ENCODE measurements around the gene GPN2. TPM values are rescaled to one million over a fixed set of nuclear protein-coding genes. Genes with fewer than 3 reads are reported as not detected.
A peak's percentile ranks its signal among the peaks of the same experiment; 100 is the strongest.

Gene GPN2
- total RNA-seq, 1 donor from 2014 or later: 6.8 TPM

DNA sequence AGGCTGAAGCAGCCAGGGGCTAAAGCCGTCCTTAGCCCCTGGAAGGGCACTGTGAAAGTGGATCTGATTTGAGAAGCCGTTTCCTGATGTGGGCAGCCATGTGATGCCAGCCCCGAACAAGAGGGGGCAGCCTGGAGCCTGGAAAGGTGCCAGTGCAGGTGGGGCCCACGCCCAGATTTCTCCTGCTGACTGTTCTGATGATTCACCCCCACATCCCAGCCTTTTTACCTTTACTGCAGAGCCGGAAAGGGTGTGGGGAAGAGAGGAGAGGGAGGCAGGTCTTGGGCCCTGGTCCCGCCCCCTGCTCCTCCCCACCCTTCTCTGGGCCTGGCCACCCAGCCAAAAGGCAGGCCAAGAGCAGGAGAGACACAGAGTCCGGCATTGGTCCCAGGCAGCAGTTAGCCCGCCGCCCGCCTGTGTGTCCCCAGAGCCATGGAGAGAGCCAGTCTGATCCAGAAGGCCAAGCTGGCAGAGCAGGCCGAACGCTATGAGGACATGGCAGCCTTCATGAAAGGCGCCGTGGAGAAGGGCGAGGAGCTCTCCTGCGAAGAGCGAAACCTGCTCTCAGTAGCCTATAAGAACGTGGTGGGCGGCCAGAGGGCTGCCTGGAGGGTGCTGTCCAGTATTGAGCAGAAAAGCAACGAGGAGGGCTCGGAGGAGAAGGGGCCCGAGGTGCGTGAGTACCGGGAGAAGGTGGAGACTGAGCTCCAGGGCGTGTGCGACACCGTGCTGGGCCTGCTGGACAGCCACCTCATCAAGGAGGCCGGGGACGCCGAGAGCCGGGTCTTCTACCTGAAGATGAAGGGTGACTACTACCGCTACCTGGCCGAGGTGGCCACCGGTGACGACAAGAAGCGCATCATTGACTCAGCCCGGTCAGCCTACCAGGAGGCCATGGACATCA is 27.1 kb downstream of the GPN2 start, which contains the start of gene SFN:
SFN (plus strand) TSS at position 369 of the 904 bp plus-strand sequence; CDS start at position 433, 64 bp downstream.
- no peaks in the 10 kb centered on the region for H3K9me3 ChIP-seq (ENCODE audit: low read depth)
- H3K79me2 ChIP-seq (ENCODE audit: low read depth): no peaks in the 10 kb centered on the region
- peak within 1 kb of the TSS; percentile 71 for H3K4me3 ChIP-seq
- H3F3A ChIP-seq (ENCODE audit: low read depth): peaks cover 27% of the 10 kb centered on the region
- peak; percentile 41 for DNase-seq (ENCODE audit: low spot score)
- no peaks in the 10 kb centered on the region for H4K20me1 ChIP-seq (ENCODE audit: low read depth)
- peaks cover 8% of the 10 kb centered on the region for H3K27me3 ChIP-seq
- H3K4me3 Mint-ChIP-seq: peak within 1 kb of the TSS; percentile 91
- peaks cover 10% of the 10 kb centered on the region for H3K27me3 Mint-ChIP-seq (ENCODE audit: insufficient read depth, low read depth)
- no peaks in the 10 kb centered on the region for H3K9me3 Mint-ChIP-seq
- H3K9ac ChIP-seq: no peak within 1 kb of the TSS
- peaks cover 18% of the 10 kb centered on the region for H3K4me1 Mint-ChIP-seq
- peak within 1 kb of the TSS; percentile 60 for H3K27ac Mint-ChIP-seq
- TF ChIP-seq, protein P1, sequence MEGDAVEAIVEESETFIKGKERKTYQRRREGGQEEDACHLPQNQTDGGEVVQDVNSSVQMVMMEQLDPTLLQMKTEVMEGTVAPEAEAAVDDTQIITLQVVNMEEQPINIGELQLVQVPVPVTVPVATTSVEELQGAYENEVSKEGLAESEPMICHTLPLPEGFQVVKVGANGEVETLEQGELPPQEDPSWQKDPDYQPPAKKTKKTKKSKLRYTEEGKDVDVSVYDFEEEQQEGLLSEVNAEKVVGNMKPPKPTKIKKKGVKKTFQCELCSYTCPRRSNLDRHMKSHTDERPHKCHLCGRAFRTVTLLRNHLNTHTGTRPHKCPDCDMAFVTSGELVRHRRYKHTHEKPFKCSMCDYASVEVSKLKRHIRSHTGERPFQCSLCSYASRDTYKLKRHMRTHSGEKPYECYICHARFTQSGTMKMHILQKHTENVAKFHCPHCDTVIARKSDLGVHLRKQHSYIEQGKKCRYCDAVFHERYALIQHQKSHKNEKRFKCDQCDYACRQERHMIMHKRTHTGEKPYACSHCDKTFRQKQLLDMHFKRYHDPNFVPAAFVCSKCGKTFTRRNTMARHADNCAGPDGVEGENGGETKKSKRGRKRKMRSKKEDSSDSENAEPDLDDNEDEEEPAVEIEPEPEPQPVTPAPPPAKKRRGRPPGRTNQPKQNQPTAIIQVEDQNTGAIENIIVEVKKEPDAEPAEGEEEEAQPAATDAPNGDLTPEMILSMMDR (IDR thresholded peaks at IDR 0.05): peak; percentile 55
- TF ChIP-seq EZH2 (IDR thresholded peaks at IDR 0.05): no peak
- peaks cover 35% of the 10 kb centered on the region for H3K4me1 ChIP-seq
- H3K4me2 ChIP-seq: peak within 1 kb of the TSS; percentile 99
- H3K36me3 ChIP-seq: no peaks in the 10 kb centered on the region
- H3K27ac ChIP-seq: peak within 1 kb of the TSS; percentile 55
- H2AFZ ChIP-seq (replicated peaks): no peak within 1 kb of the TSS
- no peaks in the 10 kb centered on the region for H3K36me3 Mint-ChIP-seq

DNA sequence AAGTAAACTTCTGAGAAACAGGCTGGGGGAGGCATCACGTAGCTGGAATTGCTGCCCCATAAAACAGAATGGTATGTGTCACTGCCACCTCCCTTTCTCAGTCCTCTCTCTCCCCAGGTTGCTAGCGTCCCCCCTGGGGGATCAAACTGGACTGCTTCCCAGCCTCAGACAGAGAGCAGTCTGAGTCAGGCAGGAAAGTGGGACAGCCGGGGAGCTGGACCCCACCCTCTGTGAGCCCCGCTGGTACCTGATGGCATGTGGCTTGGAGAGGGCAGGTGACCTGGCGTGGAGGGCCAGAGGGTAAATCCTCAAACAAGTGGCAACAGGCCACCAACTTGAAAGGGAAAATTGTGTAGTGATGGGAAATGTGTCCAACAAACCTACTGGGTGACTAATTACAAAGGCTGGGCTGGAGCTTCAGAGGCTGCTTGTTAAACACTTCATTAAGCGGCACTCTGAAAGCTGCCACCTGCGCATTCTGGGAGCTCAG is 28.1 kb downstream of the GPN2 start:
- no peak overlapping the region for H3K9ac ChIP-seq
- TF ChIP-seq, protein P1 (IDR thresholded peaks at IDR 0.05): no peak
- TF ChIP-seq EZH2phosphoT487 (IDR thresholded peaks at IDR 0.05) (no peak), EZH2 (IDR thresholded peaks at IDR 0.05) (no peak)
- H4K20me1 ChIP-seq (ENCODE audit: low read depth): no peaks in the 10 kb centered on the region
- H3K27ac ChIP-seq: peak overlapping the region; percentile 55
- no peaks in the 10 kb centered on the region for H3K36me3 ChIP-seq
- H3F3A ChIP-seq (ENCODE audit: low read depth): peaks cover 24% of the 10 kb centered on the region
- DNase-seq (ENCODE audit: low spot score): no peak
- Mint-ChIP-seq H3K4me3 (peak overlapping the region; percentile 48), H3K27me3 (ENCODE audit: insufficient read depth, low read depth) (peaks cover 10% of the 10 kb centered on the region), H3K9me3 (no peaks in the 10 kb centered on the region), H3K36me3 (peaks cover 2% of the 10 kb centered on the region), H3K27ac (peak overlapping the region; percentile 60), H3K4me1 (peaks cover 19% of the 10 kb centered on the region)
- H3K79me2 ChIP-seq (ENCODE audit: low read depth): no peaks in the 10 kb centered on the region
- H3K9me3 ChIP-seq (ENCODE audit: low read depth): no peaks in the 10 kb centered on the region
- H3K4me1 ChIP-seq: peaks cover 30% of the 10 kb centered on the region
- H3K4me3 ChIP-seq: no peak overlapping the region
- peak overlapping the region; percentile 19 for H3K4me2 ChIP-seq
- H2AFZ ChIP-seq (replicated peaks): no peak overlapping the region
- H3K27me3 ChIP-seq: peaks cover 8% of the 10 kb centered on the region

DNA sequence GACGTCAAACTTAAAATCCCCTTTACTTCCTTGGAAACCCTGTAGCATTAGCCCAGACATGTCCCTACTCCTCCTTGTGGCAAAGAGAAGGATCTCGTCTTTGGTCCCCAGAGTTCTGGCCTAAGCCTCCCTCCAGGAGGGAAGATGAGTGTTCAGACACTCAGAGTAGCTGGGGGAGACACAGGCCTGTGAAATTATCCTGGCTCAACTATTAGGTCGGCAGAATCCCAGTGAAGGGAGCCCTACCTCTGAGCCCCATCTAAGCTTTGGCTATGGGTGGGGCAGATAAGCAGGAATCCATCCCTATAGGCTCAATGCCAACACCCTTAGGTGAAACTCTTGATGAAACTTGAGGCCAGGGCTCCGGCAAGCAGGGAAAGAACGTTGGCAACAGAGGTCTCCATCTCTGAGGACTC is 28.8 kb downstream of the GPN2 start:
- H3K9me3 Mint-ChIP-seq: no peaks in the 10 kb centered on the region
- H3K36me3 Mint-ChIP-seq: peaks cover 2% of the 10 kb centered on the region
- H3K9me3 ChIP-seq (ENCODE audit: low read depth): no peaks in the 10 kb centered on the region
- peaks cover 8% of the 10 kb centered on the region for H3K27me3 ChIP-seq
- DNase-seq (ENCODE audit: low spot score): peak; percentile 35
- peaks cover 24% of the 10 kb centered on the region for H3F3A ChIP-seq (ENCODE audit: low read depth)
- no peaks in the 10 kb centered on the region for H4K20me1 ChIP-seq (ENCODE audit: low read depth)
- peak overlapping the region; percentile 35 for H3K27ac Mint-ChIP-seq
- no peaks in the 10 kb centered on the region for H3K36me3 ChIP-seq
- no peak overlapping the region for H3K4me2 ChIP-seq
- no peak overlapping the region for H3K4me3 Mint-ChIP-seq
- H3K4me1 Mint-ChIP-seq: peaks cover 21% of the 10 kb centered on the region
- no peak overlapping the region for H2AFZ ChIP-seq (replicated peaks)
- H3K4me3 ChIP-seq: no peak overlapping the region
- peaks cover 11% of the 10 kb centered on the region for H3K27me3 Mint-ChIP-seq (ENCODE audit: insufficient read depth, low read depth)
- TF ChIP-seq EZH2phosphoT487 (IDR thresholded peaks at IDR 0.05) (no peak), EZH2 (IDR thresholded peaks at IDR 0.05) (no peak)
- TF ChIP-seq, protein P1 (IDR thresholded peaks at IDR 0.05): peak; percentile 30
- H3K27ac ChIP-seq: no peak overlapping the region
- H3K4me1 ChIP-seq: peaks cover 36% of the 10 kb centered on the region
- H3K79me2 ChIP-seq (ENCODE audit: low read depth): no peaks in the 10 kb centered on the region
- H3K9ac ChIP-seq: no peak overlapping the region

All from neural progenitor cell (in vitro differentiated cells).